ENCODE data around the gene IGF2R.

Gene IGF2R

DNA sequence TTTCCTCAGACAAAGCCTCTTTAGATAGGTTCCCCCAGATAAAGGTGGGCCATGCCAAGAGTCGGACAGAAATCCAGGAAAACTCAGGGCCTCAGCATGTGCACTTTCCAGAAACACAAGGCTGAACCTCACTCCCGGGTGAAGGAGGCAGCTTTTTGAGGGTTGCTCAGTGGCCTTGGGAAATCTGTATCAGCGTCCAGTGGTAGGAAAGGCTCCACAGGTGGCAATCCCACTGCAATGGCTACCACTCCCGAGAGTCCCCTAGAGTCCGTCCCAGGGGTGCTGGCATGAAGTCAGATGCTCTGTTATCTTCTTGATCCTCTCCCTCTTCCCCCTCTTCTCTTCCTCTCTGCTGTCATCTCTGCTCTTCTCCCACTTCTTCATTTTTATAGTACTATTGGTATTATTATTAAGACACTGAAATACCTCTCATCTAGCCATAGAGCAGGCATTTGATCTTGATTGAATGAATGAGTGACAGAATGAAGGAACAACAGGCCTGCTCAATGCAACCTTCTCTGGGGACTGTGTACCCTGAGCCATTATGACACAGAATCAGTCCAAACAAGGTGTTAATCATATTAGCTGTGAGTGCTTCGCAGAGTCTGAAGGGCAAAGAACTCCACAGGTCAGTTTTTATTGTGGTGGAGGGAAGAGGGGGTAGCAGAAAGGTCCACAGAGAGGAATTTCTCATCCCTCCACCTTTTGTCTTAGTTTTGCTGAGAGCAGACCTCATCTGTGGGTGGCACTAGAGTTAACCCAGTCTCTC lies 166.1 kb downstream of the IGF2R start:
- TF ChIP-seq EZH2phosphoT487 (IDR thresholded peaks at IDR 0.05; ENCODE audit: low read depth) = no peak
- TF ChIP-seq, protein P1, sequence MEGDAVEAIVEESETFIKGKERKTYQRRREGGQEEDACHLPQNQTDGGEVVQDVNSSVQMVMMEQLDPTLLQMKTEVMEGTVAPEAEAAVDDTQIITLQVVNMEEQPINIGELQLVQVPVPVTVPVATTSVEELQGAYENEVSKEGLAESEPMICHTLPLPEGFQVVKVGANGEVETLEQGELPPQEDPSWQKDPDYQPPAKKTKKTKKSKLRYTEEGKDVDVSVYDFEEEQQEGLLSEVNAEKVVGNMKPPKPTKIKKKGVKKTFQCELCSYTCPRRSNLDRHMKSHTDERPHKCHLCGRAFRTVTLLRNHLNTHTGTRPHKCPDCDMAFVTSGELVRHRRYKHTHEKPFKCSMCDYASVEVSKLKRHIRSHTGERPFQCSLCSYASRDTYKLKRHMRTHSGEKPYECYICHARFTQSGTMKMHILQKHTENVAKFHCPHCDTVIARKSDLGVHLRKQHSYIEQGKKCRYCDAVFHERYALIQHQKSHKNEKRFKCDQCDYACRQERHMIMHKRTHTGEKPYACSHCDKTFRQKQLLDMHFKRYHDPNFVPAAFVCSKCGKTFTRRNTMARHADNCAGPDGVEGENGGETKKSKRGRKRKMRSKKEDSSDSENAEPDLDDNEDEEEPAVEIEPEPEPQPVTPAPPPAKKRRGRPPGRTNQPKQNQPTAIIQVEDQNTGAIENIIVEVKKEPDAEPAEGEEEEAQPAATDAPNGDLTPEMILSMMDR (IDR thresholded peaks at IDR 0.05; ENCODE audit: low read depth, low read length) = no peak
- H3K36me3 ChIP-seq (replicated peaks; ENCODE audit: low read depth, low read length) = no peaks in the 10 kb centered on the region
- H3K79me2 ChIP-seq (ENCODE audit: low read length) = no peaks in the 10 kb centered on the region
- no peak overlapping the region for H3K9ac ChIP-seq (ENCODE audit: low read length)
- H3K4me3 ChIP-seq (ENCODE audit: low read length) = no peak overlapping the region
- H3K9me3 ChIP-seq (ENCODE audit: insufficient read depth, low read length) = no peaks in the 10 kb centered on the region
- H3K4me2 ChIP-seq (ENCODE audit: low read length) = peak overlapping the region; percentile 51
- H2AFZ ChIP-seq (ENCODE audit: low read depth, low read length) = no peak overlapping the region
- H3K27ac ChIP-seq (ENCODE audit: low read length) = no peak overlapping the region
- peaks cover 14% of the 10 kb centered on the region for H3K4me1 ChIP-seq (ENCODE audit: low read length)
- no peaks in the 10 kb centered on the region for H3K27me3 ChIP-seq (ENCODE audit: low read depth, low read length)
- H4K20me1 ChIP-seq (ENCODE audit: insufficient read depth, low read length) = no peaks in the 10 kb centered on the region

- Histone ChIP-seq H3K9ac (ENCODE audit: low read length) (no peak overlapping the region), H3K4me3 (ENCODE audit: low read length) (no peak overlapping the region), H4K20me1 (ENCODE audit: insufficient read depth, low read length) (no peaks in the 10 kb centered on the region), H3K9me3 (ENCODE audit: insufficient read depth, low read length) (no peaks in the 10 kb centered on the region), H3K36me3 (replicated peaks; ENCODE audit: low read depth, low read length) (no peaks in the 10 kb centered on the region), H3K27ac (ENCODE audit: low read length) (no peak overlapping the region), H2AFZ (ENCODE audit: low read depth, low read length) (no peak overlapping the region), H3K4me2 (ENCODE audit: low read length) (no peak overlapping the region), H3K4me1 (ENCODE audit: low read length) (peaks cover 14% of the 10 kb centered on the region), H3K27me3 (ENCODE audit: low read depth, low read length) (no peaks in the 10 kb centered on the region), H3K79me2 (ENCODE audit: low read length) (no peaks in the 10 kb centered on the region)
- TF ChIP-seq, protein P1 (IDR thresholded peaks at IDR 0.05; ENCODE audit: low read depth, low read length) = no peak
- no peak for TF ChIP-seq EZH2phosphoT487 (IDR thresholded peaks at IDR 0.05; ENCODE audit: low read depth)
Measured at GRCh38 chr6:160135907-160136655, 167.2 kb downstream of the IGF2R start.

DNA sequence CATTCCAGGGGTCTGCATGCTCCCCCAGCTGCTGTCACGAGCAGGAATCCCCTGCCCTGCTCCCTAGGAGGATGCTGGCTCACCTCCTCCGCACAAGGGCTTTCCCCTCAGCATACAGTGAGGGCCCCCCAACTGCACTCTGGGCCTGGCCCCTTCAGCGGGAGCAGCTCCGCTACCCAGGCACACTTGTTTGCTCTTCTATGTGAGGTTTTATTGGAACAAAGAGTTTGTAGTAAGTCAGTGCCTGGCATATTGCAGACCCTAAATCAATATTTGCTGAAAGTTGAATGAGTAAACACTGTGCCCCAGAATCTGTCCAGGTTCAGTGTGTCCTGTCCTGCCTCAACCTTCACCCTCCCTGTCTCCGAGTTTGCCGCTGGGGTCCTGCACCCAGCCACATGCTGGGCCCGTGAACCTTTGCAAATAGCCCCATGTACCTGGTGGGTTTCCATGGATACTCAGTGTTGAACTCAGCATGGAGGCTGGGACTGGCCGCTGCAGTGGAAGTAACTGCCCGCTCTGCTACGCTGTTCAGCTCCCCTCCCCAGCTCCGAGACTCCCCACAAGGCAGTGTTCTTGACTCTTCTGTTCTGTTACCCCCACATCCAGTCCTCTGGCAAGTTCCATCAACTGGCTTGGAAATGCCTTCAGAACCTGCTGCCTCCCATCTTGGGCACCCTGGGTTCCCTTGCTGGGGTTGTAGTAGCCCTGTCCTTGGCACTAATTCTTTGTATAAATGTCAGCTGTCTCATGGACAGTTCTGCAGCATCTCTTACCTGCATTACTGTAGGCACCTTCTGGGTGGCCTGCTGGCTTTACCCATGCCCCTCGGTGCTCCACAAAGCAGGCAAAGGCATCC lies 168.5 kb downstream of the IGF2R start:
- no peaks in the 10 kb centered on the region for H3K79me2 ChIP-seq (ENCODE audit: low read length)
- H4K20me1 ChIP-seq (ENCODE audit: insufficient read depth, low read length) = no peaks in the 10 kb centered on the region
- no peaks in the 10 kb centered on the region for H3K9me3 ChIP-seq (ENCODE audit: insufficient read depth, low read length)
- no peak overlapping the region for H3K4me3 ChIP-seq (ENCODE audit: low read length)
- H3K4me1 ChIP-seq (ENCODE audit: low read length) = peaks cover 14% of the 10 kb centered on the region
- H2AFZ ChIP-seq (ENCODE audit: low read depth, low read length) = no peak overlapping the region
- no peaks in the 10 kb centered on the region for H3K27me3 ChIP-seq (ENCODE audit: low read depth, low read length)
- H3K9ac ChIP-seq (ENCODE audit: low read length) = no peak overlapping the region
- H3K27ac ChIP-seq (ENCODE audit: low read length) = no peak overlapping the region
- H3K36me3 ChIP-seq (replicated peaks; ENCODE audit: low read depth, low read length) = no peaks in the 10 kb centered on the region
- TF ChIP-seq, protein P1 (IDR thresholded peaks at IDR 0.05; ENCODE audit: low read depth, low read length) = no peak
- no peak for TF ChIP-seq EZH2phosphoT487 (IDR thresholded peaks at IDR 0.05; ENCODE audit: low read depth)
- H3K4me2 ChIP-seq (ENCODE audit: low read length) = no peak overlapping the region
